ENCODE data around the gene DMBT1.

DNA sequence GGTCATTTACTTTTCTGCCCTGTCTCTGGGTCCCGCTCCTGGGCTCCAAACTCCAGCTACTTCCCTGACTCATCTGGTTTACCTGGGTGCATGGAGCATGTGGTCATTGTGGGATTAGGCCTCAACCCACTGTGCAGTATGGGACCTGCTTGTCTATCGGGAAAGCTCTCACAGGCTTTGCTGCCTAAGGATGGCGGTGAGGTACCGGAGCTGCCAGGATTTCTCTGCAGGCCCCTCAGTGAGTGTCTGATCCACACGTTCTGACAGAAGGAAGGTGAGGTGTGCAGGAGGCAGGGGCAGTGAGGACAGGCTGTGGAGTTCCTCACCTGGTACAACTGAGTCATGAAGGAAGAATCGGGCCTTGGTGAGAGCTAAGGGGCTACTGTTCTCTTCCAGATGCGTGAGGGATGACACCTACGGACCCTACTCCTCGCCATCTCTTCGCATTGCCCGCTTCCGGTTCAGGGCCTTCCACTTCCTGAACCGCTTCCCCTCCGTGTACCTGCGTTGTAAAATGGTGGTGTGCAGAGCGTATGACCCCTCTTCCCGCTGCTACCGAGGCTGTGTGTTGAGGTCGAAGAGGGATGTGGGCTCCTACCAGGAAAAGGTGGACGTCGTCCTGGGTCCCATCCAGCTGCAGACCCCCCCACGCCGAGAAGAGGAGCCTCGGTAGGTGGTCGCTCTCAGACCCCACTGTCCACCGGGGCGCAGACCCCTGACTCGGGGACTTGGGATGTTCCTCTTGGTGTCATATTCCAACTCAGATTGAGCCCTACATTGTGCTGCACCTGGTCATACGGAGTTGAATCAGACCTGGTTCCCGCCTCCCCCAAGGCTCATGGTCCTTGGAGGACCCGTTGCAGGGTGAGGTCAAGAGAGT, 82.4 kb downstream of the DMBT1 start:
- TF ChIP-seq, protein P1, sequence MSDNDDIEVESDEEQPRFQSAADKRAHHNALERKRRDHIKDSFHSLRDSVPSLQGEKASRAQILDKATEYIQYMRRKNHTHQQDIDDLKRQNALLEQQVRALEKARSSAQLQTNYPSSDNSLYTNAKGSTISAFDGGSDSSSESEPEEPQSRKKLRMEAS (IDR thresholded peaks at IDR 0.05): no peak
- TF ChIP-seq JUND (IDR thresholded peaks at IDR 0.05) (no peak), RAD21 (IDR thresholded peaks at IDR 0.05) (no peak), YY1 (IDR thresholded peaks at IDR 0.05) (no peak), TAF1 (conservative IDR thresholded peaks at IDR 0.05) (no peak), SP1 (IDR thresholded peaks at IDR 0.05) (no peak), RXRA (IDR thresholded peaks at IDR 0.05) (no peak), HNF4A (conservative IDR thresholded peaks at IDR 0.05) (no peak)
- TF ChIP-seq, protein P2, sequence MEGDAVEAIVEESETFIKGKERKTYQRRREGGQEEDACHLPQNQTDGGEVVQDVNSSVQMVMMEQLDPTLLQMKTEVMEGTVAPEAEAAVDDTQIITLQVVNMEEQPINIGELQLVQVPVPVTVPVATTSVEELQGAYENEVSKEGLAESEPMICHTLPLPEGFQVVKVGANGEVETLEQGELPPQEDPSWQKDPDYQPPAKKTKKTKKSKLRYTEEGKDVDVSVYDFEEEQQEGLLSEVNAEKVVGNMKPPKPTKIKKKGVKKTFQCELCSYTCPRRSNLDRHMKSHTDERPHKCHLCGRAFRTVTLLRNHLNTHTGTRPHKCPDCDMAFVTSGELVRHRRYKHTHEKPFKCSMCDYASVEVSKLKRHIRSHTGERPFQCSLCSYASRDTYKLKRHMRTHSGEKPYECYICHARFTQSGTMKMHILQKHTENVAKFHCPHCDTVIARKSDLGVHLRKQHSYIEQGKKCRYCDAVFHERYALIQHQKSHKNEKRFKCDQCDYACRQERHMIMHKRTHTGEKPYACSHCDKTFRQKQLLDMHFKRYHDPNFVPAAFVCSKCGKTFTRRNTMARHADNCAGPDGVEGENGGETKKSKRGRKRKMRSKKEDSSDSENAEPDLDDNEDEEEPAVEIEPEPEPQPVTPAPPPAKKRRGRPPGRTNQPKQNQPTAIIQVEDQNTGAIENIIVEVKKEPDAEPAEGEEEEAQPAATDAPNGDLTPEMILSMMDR (IDR thresholded peaks at IDR 0.05; ENCODE audit: low read depth, low read length, missing input control): no peak
- TF ChIP-seq, protein P3, sequence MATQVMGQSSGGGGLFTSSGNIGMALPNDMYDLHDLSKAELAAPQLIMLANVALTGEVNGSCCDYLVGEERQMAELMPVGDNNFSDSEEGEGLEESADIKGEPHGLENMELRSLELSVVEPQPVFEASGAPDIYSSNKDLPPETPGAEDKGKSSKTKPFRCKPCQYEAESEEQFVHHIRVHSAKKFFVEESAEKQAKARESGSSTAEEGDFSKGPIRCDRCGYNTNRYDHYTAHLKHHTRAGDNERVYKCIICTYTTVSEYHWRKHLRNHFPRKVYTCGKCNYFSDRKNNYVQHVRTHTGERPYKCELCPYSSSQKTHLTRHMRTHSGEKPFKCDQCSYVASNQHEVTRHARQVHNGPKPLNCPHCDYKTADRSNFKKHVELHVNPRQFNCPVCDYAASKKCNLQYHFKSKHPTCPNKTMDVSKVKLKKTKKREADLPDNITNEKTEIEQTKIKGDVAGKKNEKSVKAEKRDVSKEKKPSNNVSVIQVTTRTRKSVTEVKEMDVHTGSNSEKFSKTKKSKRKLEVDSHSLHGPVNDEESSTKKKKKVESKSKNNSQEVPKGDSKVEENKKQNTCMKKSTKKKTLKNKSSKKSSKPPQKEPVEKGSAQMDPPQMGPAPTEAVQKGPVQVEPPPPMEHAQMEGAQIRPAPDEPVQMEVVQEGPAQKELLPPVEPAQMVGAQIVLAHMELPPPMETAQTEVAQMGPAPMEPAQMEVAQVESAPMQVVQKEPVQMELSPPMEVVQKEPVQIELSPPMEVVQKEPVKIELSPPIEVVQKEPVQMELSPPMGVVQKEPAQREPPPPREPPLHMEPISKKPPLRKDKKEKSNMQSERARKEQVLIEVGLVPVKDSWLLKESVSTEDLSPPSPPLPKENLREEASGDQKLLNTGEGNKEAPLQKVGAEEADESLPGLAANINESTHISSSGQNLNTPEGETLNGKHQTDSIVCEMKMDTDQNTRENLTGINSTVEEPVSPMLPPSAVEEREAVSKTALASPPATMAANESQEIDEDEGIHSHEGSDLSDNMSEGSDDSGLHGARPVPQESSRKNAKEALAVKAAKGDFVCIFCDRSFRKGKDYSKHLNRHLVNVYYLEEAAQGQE (IDR thresholded peaks at IDR 0.05): no peak

Data from liver (tissue), 3 donors.